GM23338 (cell line): ENCODE measurements around the gene EFNA4. TPM values are rescaled to one million over a fixed set of nuclear protein-coding genes. Genes with fewer than 3 reads are reported as not detected.

ENCODE experiments used
- ATAC-seq: fragments of 200-7000 bp; cut with Tn5 transposase; 3 replicates; pipeline ENCODE4 v1.9.1; 2020
- DNase-seq: peaks from one replicate; pipeline ENCODE4 v3.0.0-alpha.2; 2015; ENCODE audit warnings: low spot score
- H2AFZ ChIP-seq: fragments of 200-600 bp; sonication (generic); 2 replicates; pipeline ENCODE4 v1.8.0; 2016; ENCODE audit warnings: antibody characterized with exemption, mild to moderate bottlenecking, moderate library complexity
- H3F3A ChIP-seq: fragments of 200-600 bp; sonication (generic); replicated peaks from 2 replicates; pipeline ENCODE4 v1.8.0; 2017; ENCODE audit warnings: antibody characterized with exemption, mixed run types, low read depth
- H3K27ac ChIP-seq: fragments of 200-600 bp; sonication (generic); 2 replicates; pipeline ENCODE4 v1.6.1; 2016; ENCODE audit warnings: low read depth
- H3K27me3 ChIP-seq: fragments of 200-600 bp; sonication (generic); 2 replicates; pipeline ENCODE4 v1.8.0; 2016; ENCODE audit warnings: mild to moderate bottlenecking, mixed run types, moderate library complexity; ENCODE audit not compliant: insufficient read depth
- H3K36me3 ChIP-seq: fragments of 200-600 bp; sonication (generic); 2 replicates; pipeline ENCODE4 v1.8.0; 2016; ENCODE audit warnings: mild to moderate bottlenecking; ENCODE audit not compliant: insufficient read depth
- H3K4me1 ChIP-seq: fragments of 200-600 bp; sonication (generic); 2 replicates; pipeline ENCODE4 v1.8.0; 2016; ENCODE audit warnings: mild to moderate bottlenecking, moderate library complexity; ENCODE audit not compliant: insufficient read depth
- H3K4me2 ChIP-seq: fragments of 200-600 bp; sonication (generic); 2 replicates; pipeline ENCODE4 v1.7.1; 2017; ENCODE audit warnings: mixed run types
- H3K4me3 ChIP-seq: fragments of 200-600 bp; sonication (generic); 2 replicates; pipeline ENCODE4 v1.6.1; 2016; ENCODE audit warnings: mixed run types
- H3K79me2 ChIP-seq: fragments of 200-600 bp; sonication (generic); replicated peaks from 2 replicates; pipeline ENCODE4 v1.8.0; 2017; ENCODE audit warnings: mild to moderate bottlenecking; ENCODE audit not compliant: insufficient read depth
- H3K9me2 ChIP-seq: fragments of 200-600 bp; sonication (generic); 2 replicates; pipeline ENCODE4 v1.8.0; 2017; ENCODE audit not compliant: insufficient read depth
- H4K20me1 ChIP-seq: fragments of 200-600 bp; sonication (generic); replicated peaks from 2 replicates; pipeline ENCODE4 v1.8.0; 2017; ENCODE audit warnings: mild to moderate bottlenecking; ENCODE audit not compliant: insufficient read depth
- H3K27ac Mint-ChIP-seq: 2 replicates; pipeline ENCODE4 v1.8.0; 2020; ENCODE audit warnings: inconsistent platforms, mild to moderate bottlenecking, moderate library complexity, mixed read lengths
- H3K27me3 Mint-ChIP-seq: 3 replicates; pipeline ENCODE4 v1.8.0; 2022; ENCODE audit warnings: low read depth, mild to moderate bottlenecking, moderate library complexity, mixed read lengths, inconsistent platforms; ENCODE audit not compliant: insufficient read depth, poor library complexity
- H3K36me3 Mint-ChIP-seq: 3 replicates; pipeline ENCODE4 v1.8.0; 2021; ENCODE audit warnings: low read depth, mild to moderate bottlenecking, inconsistent platforms, moderate library complexity, mixed read lengths
- H3K4me1 Mint-ChIP-seq: 3 replicates; pipeline ENCODE4 v1.8.0; 2020; ENCODE audit warnings: mild to moderate bottlenecking, inconsistent platforms, mixed read lengths
- H3K4me3 Mint-ChIP-seq: 3 replicates; pipeline ENCODE4 v1.8.0; 2021; ENCODE audit warnings: moderate library complexity, mild to moderate bottlenecking, inconsistent platforms, mixed read lengths
- H3K9me3 Mint-ChIP-seq: 3 replicates; pipeline ENCODE4 v1.8.0; 2020; ENCODE audit warnings: moderate library complexity, mild to moderate bottlenecking, inconsistent platforms, mixed read lengths
- CREB1 ChIP-seq: fragments of 250-450 bp; sonication (Bioruptor Pico); IDR thresholded peaks from 2 replicates; pipeline ENCODE4 v1.5.0; 2020; ENCODE audit warnings: low read depth, mild to moderate bottlenecking, moderate library complexity
- CTCF ChIP-seq, 2 experiments: fragments of 200-600 bp in 1 of 2; sonication (generic) in 1 of 2; conservative IDR thresholded peaks; 2 replicates each; pipeline versions ENCODE4 v1.5.1 to v1.6.1; 2016 to 2017; ENCODE audit warnings: antibody characterized with exemption in 2 of 2, low read depth in 2 of 2, mild to moderate bottlenecking in 2 of 2, moderate library complexity in 1 of 2
- ETS1 ChIP-seq: IDR thresholded peaks from 2 replicates; pipeline ENCODE4 v1.6.1; 2016; ENCODE audit warnings: antibody characterized with exemption
- EZH2 ChIP-seq: fragments of 200-600 bp; sonication (generic); IDR thresholded peaks from one replicate; pipeline ENCODE4 v1.8.0; 2017; ENCODE audit warnings: antibody characterized with exemption, mild to moderate bottlenecking, low read depth; ENCODE audit not compliant: unreplicated experiment
- JUNB ChIP-seq: IDR thresholded peaks from one replicate; pipeline ENCODE4 v1.6.1; 2016; ENCODE audit warnings: antibody characterized with exemption; ENCODE audit not compliant: unreplicated experiment
- NANOG ChIP-seq: IDR thresholded peaks from 2 replicates; pipeline ENCODE4 v1.6.1; 2016; ENCODE audit warnings: antibody characterized with exemption, borderline replicate concordance
- POLR2AphosphoS5 ChIP-seq: IDR thresholded peaks from 2 replicates; pipeline ENCODE4 v1.6.1; 2016; ENCODE audit warnings: antibody characterized with exemption, low read depth
- ZNF114 ChIP-seq: fragments of 250-450 bp; sonication (Bioruptor Pico); IDR thresholded peaks from 2 replicates; pipeline ENCODE4 v1.5.0; 2020; ENCODE audit warnings: mild to moderate bottlenecking, moderate library complexity
- ZNF331 ChIP-seq: fragments of 250-450 bp; sonication (Bioruptor Pico); IDR thresholded peaks from 2 replicates; pipeline ENCODE4 v1.5.0; 2020; ENCODE audit warnings: low read depth, mild to moderate bottlenecking, moderate library complexity
- polyA plus RNA-seq: library from polyadenylated mRNA; unstranded; fragments of >200 nt; fragmentation: Nextera tagmentation; extraction: Ambion mirVana; gene quantifications from 2 replicates; pipeline ENCODE4 v1.2.1, GENCODE V29; 2016
- total RNA-seq: library from RNA; depleted of rRNA; stranded (reverse); fragments of >200 nt; shearing (Covaris generic); gene quantifications from 2 replicates; pipeline ENCODE4 v1.2.3, GENCODE V29; 2014
- TF ChIP-seq, protein P1 (sequence below): fragments of 250-450 bp; sonication (Bioruptor Pico); IDR thresholded peaks from 2 replicates; pipeline ENCODE4 v1.5.0; 2020; ENCODE audit warnings: mild to moderate bottlenecking, moderate library complexity

The EFNA4 gene
- total and polyA plus RNA-seq, 2 experiments from 2014 or later, result 11.1 to 22.9 TPM

DNA sequence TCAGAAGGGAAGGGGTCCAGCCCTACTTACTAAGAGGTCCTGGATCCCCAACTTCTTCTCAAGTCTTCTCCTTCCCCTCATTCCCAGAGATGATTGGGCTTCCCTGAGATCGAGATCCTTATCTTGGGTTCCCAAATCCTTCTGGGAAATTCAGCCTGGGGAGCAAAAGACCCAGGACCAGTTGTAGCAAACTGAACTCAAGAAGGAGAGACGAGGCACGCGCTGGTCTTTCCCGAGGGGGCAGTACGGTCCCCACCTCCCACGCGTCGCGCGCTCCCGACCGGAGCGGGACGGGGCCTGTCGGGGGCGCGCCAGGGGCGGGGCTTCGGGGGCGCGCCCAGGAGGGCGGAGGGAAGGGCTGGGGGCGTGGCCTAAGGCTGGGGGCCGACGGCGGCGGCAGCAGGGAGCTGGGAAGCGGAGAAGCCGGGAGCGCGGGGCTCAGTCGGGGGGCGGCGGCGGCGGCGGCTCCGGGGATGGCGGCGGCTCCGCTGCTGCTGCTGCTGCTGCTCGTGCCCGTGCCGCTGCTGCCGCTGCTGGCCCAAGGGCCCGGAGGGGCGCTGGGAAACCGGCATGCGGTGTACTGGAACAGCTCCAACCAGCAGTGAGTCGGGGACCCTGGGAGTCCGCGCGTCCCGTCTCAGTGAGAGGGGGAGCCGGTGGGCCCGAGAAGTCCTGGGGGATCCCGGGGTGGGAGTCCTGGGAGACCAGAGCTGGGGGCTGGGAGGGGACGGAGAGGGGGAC lies 15.1 kb downstream of the EFNA4 start, which contains the start of gene EFNA3:
EFNA3 (plus strand) TSS at position 369 of the 741 bp plus-strand sequence; CDS start at position 474, 105 bp downstream.
- H3K27me3 Mint-ChIP-seq, result peaks cover 67% of the 10 kb centered on the region

More for the DNA sequence above, 15.1 kb downstream of the EFNA4 start, which contains the start of gene EFNA3:
- peaks cover 85% of the 10 kb centered on the region for H3K27me3 ChIP-seq
- Mint-ChIP-seq H3K9me3 (no peaks in the 10 kb centered on the region), H3K27ac (no peak within 1 kb of the TSS), H3K4me1 (peaks cover 25% of the 10 kb centered on the region), H3K4me3 (peak within 1 kb of the TSS; percentile 80), H3K36me3 (no peaks in the 10 kb centered on the region; the same call in 2 of the 3 replicates)
- TF ChIP-seq, protein P1, sequence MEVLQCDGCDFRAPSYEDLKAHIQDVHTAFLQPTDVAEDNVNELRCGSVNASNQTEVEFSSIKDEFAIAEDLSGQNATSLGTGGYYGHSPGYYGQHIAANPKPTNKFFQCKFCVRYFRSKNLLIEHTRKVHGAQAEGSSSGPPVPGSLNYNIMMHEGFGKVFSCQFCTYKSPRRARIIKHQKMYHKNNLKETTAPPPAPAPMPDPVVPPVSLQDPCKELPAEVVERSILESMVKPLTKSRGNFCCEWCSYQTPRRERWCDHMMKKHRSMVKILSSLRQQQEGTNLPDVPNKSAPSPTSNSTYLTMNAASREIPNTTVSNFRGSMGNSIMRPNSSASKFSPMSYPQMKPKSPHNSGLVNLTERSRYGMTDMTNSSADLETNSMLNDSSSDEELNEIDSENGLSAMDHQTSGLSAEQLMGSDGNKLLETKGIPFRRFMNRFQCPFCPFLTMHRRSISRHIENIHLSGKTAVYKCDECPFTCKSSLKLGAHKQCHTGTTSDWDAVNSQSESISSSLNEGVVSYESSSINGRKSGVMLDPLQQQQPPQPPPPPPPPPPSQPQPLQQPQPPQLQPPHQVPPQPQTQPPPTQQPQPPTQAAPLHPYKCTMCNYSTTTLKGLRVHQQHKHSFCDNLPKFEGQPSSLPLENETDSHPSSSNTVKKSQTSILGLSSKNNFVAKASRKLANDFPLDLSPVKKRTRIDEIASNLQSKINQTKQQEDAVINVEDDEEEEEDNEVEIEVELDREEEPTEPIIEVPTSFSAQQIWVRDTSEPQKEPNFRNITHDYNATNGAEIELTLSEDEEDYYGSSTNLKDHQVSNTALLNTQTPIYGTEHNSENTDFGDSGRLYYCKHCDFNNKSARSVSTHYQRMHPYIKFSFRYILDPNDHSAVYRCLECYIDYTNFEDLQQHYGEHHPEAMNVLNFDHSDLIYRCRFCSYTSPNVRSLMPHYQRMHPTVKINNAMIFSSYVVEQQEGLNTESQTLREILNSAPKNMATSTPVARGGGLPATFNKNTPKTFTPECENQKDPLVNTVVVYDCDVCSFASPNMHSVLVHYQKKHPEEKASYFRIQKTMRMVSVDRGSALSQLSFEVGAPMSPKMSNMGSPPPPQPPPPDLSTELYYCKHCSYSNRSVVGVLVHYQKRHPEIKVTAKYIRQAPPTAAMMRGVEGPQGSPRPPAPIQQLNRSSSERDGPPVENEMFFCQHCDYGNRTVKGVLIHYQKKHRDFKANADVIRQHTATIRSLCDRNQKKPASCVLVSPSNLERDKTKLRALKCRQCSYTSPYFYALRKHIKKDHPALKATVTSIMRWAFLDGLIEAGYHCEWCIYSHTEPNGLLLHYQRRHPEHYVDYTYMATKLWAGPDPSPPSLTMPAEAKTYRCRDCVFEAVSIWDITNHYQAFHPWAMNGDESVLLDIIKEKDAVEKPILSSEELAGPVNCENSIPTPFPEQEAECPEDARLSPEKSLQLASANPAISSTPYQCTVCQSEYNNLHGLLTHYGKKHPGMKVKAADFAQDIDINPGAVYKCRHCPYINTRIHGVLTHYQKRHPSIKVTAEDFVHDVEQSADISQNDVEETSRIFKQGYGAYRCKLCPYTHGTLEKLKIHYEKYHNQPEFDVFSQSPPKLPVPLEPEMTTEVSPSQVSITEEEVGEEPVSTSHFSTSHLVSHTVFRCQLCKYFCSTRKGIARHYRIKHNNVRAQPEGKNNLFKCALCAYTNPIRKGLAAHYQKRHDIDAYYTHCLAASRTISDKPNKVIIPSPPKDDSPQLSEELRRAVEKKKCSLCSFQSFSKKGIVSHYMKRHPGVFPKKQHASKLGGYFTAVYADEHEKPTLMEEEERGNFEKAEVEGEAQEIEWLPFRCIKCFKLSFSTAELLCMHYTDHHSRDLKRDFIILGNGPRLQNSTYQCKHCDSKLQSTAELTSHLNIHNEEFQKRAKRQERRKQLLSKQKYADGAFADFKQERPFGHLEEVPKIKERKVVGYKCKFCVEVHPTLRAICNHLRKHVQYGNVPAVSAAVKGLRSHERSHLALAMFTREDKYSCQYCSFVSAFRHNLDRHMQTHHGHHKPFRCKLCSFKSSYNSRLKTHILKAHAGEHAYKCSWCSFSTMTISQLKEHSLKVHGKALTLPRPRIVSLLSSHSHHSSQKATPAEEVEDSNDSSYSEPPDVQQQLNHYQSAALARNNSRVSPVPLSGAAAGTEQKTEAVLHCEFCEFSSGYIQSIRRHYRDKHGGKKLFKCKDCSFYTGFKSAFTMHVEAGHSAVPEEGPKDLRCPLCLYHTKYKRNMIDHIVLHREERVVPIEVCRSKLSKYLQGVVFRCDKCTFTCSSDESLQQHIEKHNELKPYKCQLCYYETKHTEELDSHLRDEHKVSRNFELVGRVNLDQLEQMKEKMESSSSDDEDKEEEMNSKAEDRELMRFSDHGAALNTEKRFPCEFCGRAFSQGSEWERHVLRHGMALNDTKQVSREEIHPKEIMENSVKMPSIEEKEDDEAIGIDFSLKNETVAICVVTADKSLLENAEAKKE (CRISPR knock-in tag), result no peak
- TF ChIP-seq CREB1 (CRISPR knock-in tag) (no peak), ZNF331 (CRISPR knock-in tag) (no peak), EZH2 (no peak), ETS1 (no peak), ZNF114 (CRISPR knock-in tag) (no peak), POLR2AphosphoS5 (no peak), CTCF (conservative IDR thresholded peaks at IDR 0.05; ENCODE audit: low read depth in 2 of 2) (no peak), JUNB (no peak), NANOG (no peak)
- ATAC-seq (peak; percentile 15), DNase-seq (peak; percentile 78)
- no peaks in the 10 kb centered on the region for H3K9me2 ChIP-seq
- peak within 1 kb of the TSS; percentile 92 for H3K4me2 ChIP-seq
- no peaks in the 10 kb centered on the region for H3K79me2 ChIP-seq
- peaks cover 20% of the 10 kb centered on the region for H3K4me1 ChIP-seq
- H3K36me3 ChIP-seq, result no peaks in the 10 kb centered on the region
- 0 out of 2 replicates have a peak, but pooled peaks cover 6% of the 10 kb centered on the region for H4K20me1 ChIP-seq
- H3K27ac ChIP-seq, result no peak within 1 kb of the TSS
- H3K4me3 ChIP-seq, result peak within 1 kb of the TSS; percentile 83
- H2AFZ ChIP-seq, result peak within 1 kb of the TSS; percentile 92
- peaks cover 14% of the 10 kb centered on the region; the same call in 1 of the 2 replicates for H3F3A ChIP-seq
